NCI-H1436 treated with DMSO at 0.1 percent for 48 hours (cell line): ENCODE results near the gene CDCA4.

Experiments used
- DNase-seq: peaks from one replicate; lab custom pipeline; 2025; lab: John Stamatoyannopoulos, UW

Gene CDCA4

DNA sequence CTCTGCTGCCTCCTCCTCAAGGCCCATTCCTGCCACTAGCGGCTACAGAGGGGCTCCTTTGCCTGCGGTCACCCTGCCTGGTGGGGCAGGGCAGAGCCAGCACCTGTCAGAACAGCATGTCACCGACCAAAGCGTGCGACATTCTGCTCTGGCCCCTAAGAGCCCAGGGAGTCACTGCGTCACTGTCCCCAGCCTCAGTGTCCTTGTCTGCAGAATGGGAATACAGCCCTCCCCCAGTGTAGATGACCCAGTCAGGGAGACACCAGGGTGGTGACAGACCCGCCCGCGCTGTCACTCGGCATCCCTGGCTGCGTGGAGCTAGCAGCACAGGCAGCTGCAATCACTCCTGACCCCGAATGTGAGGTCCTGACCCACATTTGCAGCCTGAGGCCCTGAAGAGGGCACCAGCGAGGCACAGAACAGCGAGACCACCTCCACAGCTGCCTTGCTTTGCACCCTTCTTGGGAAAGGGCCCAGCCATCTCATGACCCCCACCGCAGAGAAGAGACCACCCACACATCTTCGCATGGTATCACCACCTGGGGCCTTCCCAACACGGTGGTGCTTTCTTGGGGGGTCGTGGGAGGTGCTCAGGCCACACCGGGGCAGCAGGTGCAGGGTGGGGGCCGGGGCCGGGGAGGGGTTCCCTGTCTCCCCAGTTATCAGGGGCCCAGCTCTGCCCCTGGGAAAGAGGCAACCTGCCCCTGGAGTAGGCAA lies 45.2 kb downstream of the CDCA4 start:
- no peak for DNase-seq

DNA sequence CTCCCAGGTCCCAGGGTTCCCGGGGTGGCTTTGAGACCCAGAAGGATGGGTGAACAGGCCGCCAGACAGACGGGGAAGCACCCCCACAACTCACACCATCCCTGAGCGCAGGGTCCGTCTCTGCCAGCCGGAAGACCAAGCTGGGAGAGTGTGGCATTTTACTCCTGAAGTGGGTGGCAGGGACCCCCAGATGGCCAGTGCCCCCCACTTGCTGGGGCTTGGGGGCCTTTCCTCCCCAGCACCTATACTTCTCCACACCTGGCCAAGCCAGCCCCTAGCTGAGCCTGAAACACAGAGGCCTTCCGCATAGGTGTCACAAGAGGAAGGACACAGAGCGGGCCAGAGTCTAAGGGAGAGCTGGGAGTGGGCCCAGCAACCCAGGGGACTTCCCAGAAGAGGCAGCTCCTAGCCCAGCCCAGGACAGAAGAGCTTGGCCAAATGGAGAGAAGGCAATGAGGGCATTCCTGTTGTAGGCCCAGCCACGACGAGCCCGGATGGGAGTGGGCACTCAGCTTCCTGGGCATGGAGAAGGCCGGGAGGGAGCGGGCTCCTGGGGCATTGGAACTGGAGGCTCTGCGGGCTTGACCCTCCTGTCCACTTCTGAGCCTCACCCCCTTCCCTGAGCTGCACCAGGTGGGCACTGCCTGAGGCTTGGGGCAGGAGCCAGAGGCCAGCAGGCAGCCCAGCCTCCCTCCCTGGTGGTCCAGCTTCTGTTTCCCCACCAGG lies 46.1 kb downstream of the CDCA4 start:
- no peak for DNase-seq

DNA sequence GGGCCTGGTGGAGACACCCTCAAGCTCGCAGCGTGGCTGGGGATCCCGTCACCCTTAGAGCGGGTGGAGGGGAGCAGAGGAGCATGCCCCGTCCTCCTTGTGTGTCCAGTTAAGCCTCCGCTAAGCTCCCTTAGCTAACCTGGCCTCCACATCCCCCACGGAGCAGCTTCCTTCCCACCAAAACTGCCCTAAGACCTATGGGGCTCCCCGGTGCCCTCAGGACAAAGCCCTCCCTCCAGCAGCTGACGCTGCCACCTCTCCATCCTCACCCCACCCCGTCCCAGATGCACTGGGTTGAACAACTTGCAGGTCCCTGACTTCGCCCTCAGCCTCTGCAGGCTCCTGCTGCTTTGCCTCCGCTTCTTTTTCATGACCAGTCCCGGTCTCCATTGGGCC lies 46.7 kb downstream of the CDCA4 start:
- no peak for DNase-seq

DNA sequence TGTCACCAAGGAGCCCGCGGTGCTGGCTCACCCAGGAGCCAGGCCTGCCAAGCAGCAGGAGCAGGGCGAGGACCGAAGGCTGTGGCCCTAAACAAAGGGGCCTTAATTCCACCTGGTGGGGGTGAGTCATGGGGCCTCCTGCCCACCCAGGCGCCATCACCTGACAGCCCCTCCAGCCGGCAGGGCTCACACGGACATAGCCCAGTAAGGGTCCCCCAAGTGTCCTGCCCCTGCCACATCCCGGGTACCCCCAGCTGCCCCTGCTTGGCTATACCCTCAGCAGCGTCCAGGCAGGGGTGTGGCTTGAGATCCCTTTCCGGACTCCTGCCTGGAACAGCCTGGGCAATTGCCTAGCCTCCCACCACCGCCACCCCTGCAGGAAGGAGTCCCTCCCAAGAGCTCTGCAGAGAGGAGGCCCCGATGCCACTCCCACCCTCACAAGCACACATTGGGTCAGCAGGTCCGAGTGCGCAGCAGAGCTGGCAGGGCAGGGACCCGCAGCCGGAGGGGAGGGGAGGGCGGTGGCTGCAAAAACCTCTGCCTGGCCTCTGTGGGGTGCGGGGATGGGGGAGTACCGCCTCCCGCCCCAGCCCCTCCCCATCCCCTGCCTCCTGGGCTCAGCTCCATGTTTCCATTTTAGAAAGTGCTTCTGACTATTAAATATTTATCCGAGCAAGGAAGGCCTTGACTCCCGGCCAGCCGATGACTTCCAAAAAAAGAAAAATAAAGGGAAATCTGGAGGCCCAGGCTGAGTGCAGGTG lies 47.3 kb downstream of the CDCA4 start:
- no peak for DNase-seq

DNA sequence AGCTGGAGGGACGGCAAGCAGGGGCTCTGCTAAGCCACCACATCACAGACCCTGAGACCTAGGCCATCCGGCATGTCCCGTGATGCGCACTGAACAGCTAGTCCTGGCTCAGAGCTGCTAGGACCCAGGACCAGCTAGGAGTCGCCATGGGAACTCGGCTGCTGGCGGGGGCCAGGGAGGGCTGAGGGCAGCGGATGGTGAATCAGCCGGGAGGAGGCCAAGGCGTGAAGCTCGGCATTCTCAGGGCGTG lies 47.8 kb downstream of the CDCA4 start:
- no peak for DNase-seq

DNA sequence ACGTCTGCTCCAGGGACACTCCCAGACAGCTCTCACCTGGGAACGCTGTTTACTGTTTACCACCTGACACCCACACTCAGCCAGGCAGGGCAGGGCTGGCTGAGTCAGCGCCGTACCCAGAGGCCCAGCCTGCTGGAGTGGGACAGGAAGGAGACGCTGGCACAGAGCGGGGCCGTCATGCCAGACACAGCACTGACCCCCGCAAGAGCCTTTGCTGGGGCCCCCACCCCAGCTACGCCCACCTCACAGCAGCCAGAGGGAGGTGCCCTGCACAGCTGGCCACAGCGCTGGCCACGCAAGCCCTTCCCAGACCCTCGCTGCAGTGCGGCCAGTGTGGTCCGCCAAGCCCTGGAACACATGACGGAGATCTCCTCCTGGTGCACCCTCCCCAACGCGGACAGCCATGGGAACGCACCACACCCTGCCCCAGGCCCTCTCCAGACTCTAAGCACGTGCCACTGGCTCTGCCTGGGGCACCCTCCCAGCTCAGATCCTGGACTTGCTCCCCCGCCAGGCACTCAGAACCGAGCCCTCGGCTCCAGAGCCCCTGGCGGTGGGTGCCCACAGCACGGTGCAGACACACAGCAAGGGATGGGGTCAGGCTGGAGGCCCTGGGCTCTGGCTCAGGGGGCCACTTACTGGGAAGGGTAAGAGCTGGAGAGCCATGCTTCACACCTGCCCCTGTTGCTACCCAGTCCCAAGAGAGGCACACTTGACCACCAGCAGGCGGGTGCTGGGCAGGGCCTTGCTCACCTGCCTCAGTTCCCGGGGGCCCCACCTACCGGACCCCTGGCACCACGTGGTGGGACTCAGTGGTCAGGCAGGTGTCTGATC lies 48.4 kb downstream of the CDCA4 start:
- no peak for DNase-seq

DNA sequence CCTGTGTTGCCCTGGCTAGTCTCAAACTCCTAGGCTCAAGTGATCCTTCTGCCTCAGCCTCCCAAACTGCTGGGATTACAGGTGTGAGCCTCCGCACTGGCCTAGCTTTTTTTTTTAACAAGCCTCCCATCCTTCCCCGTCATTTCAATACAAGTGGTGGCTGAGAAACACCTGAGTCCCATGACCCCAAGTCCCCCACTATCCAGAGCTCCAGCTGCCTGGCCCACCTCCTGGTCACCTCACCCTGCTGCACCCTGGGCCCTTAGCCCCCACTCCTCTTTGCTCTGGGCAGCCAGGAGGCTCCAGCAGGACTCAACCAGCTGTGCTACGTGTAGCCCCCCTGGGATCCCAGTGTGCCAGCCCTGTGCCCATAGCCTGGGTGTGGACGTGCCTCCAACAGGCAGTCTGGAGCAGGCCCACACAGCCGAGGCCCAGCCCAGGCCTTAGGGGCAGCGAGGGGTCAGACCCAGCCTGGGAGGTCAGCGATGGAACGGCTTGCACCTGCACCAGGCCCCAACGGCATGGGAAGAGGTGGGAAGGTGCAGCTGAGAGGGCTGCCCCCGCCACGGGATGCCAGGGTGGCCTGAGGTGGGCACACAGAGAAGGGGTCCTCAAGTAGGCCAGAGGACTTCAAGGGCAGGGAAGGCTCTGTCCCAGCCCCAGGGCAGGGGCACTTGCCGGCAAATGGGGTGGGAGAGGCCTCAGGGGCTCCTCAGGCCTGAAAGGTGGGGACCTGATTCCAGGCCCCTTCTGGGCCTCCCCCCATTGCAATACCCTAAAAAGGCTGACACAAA lies 49.2 kb downstream of the CDCA4 start:
- DNase-seq = no peak

DNA sequence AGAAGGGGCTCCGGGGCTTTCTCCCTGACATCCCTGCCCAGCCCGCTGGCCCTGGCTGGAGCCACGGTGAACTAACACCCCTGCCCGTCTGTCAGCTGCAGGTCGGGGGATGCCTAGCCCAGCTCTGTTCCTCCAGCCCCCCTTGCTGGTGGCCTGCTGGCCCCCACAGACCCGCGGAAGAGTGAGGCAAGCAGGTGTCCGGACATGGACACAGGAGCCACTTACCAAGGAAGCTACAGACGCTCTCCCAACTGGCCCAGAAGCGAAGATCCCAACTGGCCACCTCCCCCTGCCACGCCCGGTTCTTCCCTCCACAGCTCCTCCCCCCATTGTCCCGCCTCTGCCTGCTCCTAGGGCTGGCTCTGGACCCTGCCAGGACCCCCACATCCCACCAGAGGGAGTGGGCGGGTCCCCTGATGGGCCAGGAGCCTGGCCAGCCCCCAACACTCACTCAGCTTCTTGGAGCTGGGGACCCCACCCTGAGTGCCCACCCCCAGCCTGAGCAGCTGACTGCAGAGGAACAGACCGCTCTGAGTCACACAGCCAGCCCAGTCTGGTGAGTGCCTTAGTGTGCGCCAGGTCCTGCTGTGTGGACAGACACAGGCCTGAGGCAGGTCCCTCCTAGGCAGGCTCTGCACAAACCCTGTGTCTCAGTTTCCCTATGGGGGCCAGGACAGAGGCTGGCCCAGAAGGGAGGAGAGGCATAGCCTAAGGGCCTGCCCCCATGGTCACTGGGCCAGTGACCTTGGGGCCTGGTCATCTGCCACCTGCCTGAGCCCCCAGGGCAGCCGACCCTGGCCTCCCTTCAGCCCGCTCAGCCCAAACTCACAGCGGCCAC lies 50.4 kb downstream of the CDCA4 start:
- no peak for DNase-seq

DNA sequence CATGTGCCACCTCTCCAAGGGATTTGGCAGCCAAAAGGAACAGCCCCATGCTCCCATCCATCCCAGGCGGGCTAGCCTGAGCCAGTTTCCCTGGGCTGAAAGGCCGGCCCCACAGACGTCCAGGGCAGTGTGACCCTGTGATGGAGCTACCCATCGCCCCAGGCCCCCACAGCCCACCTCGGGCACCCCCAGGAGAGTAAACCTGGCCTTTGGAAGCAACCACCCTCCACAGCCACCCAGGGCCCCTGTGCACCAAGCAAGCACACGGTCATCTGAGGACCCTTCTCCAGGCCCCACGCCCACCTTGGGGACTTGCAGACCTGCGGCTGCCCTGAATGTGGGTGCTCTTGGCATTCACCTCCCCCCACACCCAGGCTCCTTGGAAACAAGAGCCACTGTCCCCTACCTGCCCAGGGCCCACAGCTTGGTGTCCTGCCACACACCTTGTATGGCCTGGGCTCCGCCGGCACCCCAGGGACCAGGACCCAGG lies 51.1 kb downstream of the CDCA4 start:
- DNase-seq = no peak

DNA sequence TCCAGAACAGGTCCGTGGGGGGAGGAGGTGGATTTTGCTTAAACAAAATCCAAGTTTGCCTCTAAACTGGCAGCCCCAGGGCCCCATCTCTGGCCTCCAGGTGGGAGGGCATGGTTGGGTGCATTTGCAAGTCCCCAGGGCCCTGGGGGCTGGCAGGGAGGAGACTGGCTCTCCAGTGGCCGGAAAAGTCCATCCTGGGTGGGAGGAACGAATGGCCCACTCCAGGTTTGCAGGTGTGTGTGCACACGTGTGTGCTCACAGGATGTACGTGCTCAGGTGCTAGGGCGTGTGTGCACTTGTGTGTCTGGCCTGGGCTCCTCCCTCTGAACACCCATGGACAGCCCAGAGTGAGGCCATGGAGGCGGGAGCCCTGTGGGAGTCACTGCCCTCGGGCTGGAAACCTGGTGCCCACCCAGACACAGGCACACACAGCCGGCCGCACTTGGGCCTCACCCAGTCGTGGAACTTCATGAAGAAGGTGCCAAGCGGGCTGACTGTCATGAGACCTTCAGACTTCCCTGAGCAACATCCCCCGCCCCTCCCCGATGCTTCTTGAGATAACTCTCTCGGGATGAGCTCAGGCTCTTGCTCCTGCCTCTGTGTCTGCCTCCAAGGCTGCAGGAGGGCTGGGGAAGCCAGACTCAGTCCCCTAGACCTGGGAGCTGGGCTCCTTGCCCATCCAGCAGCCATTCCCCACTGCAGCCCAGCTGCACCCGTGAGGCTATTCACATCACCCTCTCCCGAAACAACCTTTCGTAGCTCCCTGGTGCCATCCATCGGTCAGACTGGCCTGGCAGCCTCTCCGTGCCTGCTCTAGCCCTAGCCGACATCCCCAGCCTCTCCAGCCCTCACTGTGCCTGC lies 52.1 kb downstream of the CDCA4 start:
- DNase-seq = no peak

DNA sequence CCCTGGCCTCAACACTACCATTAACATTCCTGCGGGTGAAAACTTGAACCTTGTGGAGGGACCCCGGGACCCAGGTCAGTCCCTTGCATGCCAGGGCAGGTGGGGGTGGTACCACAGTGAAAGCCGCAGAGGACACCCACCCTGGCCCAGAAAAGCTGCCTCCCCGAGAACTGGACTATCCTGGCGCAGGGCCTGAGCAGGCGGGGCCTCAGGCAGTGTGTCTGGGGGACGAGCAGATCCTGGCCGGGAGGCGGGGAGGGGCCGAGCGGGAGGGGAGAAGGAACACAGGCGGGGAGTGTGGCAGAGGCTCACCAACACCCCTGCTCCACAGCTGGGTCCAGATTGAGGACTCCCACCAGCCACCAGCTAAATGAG lies 52.7 kb downstream of the CDCA4 start:
- DNase-seq = no peak

DNA sequence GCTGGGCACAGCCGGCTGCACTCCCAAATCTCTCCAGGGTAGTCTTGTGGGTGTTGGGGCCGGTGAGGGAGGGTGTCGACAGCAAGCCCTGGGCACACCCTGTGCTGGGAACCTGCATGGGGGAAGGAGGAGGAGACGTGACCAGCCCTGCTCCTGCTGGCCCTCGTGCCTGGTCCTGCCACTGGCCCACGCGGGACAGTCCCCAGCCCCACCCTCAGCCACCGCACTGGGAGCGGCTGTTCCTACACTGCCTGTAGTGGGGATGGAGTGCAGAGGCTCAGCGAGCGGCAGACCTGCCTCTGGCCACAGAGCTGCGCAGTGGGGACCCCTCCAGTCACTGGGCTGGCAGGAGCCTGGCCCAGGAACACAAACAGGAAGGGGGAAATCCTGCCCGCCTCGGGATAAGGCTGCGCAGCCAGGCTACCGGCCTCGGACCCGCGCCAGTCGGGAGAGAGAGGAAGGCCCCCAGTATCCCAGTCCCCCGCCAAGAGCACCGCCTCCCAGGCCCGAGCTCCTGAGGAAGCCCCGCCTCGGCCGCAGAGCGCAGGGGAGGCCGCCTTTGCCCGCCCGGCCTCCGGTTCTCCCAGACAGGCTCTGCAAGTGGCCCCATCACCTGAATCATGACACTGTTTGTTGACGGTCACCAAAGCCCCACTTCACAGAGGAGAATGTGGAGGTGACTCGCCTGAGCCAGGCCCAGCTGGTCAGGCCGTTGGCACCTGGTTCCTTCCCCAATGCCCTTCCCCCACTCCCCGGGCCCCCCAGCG lies 53.3 kb downstream of the CDCA4 start:
- DNase-seq = no peak

DNA sequence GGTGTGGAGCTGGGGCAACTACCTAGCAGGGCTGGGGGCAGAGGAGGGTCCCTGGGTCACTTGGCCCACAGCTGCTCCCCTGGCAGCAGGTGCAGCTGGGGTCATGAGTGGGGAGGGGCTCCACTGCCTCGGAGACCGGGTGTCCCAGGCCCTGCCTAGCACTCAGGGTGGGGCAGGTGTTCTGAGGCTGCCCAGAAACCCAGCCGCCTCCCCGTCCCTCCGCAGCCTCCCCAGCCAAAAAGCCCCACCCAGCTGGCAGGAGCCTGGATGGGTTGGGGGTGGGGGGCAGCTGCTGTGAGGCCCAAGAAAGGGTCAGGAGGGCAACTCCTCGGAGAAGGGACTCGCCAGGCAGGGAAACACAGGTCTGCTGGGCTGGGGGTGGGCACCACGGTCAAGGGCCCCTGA lies 53.9 kb downstream of the CDCA4 start:
- no peak for DNase-seq

DNA sequence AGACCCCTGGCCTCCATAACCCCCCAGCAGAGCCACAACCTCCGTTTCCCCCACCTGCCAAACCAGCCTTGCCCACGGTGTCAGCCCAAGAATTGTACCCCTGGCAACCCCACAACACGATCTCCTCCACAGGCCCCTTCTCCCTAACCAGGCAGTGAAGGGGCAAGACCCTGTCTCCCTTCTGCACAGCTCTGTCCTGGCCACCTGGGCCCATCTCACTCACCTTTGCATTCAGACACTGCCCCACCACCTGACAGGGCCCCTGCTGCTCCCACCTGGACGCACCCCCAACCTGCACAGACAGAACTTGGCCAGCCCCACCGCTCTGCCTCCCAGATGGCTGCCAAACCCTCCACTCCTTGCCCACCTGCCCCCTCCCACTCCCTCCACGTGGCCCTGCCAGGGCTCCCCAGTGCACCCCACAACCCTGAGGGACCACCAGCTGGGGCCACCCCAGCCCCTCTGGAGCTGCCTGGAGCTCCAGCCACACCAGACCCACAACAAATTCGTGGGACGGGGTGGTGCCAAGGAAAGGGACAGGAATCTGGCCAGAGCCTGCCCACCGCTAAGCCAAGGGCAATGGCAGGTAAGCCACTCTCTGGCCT lies 54.5 kb downstream of the CDCA4 start:
- DNase-seq = no peak

DNA sequence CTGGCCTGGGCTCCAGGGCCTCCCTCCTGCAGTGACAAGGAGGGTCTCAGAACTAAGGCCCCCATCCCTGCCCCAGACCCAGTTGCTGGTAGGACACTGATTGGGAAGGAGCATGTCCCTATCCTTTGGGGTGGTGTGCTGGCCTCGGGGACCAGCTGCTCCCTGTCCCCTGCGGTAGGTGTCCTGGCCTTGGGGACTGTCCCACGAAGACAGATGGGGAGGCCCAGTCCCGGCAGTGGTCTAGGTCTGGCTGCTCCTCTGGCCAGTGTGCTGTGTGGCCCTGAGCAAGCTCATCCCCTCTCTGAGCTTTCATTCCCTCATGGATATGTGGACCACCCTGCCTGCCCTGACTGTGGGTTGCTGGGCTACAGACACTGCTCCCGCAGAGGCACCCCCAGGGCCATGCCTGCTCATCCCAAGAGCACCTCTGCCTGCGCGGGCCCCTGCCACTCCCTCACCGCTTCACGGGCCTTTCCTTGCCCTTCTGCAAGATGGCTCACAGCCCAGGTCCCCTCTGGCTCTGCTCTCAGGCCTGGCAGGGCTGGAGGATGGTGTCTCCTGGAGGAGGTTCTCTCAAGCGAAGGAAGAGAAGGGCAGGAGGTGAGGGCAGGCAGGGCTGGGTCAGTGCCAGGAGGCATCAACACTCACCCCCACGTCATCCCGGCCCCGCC lies 55.2 kb downstream of the CDCA4 start:
- DNase-seq = no peak

DNA sequence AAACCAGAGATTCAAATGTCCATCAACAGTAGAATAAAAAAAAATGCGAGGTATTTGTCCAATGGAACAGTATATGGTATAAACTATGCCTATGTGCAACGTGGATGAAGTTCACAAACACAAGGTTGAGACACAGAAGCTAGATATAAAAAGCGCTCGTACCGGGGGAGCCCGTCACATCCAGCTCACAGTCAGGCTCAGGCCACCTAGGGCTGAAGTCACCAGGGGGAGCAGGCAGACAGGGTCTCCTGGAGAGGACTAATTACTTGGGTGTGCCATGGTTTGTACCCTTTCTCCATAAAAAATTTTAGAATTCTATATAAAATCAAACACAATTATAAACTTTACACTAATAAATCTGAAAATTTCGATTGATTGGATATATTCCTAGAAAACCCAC lies 56.3 kb downstream of the CDCA4 start:
- DNase-seq = no peak
